ENCODE results near the gene CLBA1.

DNA sequence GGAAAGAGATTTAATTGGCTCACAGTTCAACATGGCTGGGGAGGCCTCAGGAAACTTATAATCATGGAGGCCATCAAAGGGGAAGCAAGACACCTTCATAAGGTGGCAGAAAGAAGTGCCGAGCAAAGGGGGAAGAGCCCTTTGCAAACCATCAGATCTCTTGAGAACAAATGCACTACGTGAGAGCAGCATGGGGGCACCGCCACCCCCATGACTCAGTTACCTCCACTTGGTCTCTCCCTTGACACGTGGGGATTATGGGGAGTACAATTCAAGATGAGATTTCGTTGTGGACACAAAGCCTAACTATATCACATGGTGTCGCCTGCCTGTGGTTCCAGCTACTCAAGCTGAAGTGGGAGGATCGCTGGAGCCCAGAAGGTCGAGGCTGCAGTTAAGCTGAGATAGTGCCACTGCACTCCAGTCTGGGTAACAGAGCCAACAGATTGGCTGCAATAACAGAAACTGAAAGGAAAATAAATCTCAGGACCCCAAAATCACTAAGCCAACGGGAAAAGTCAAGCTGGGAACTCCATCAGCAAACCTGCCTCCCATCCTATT is 45.3 kb downstream of the CLBA1 start:
- TF ChIP-seq CTCF (conservative IDR thresholded peaks at IDR 0.05) (no peak), ZFX (IDR thresholded peaks at IDR 0.05) (no peak)

All from C4-2B (cell line).